Stimulated activated CD8-positive, alpha-beta memory T cell treated with anti-CD3 and anti-CD28 coated beads, Interleukin-15, amount 100 ng/mL, for 48 hours (primary cell): ENCODE data around the gene PTX3.

Experiments used
- DNase-seq, 2 donors: peaks; one replicate each; pipeline ENCODE4 v3.0.0-alpha.2; 2020; ENCODE audit warnings: low read depth in 2 of 2

The PTX3 gene

GRCh38 chr3:157423337-157423736 is 13.3 kb upstream of the PTX3 start:
- no peak for DNase-seq

- no peak for DNase-seq
Observed at GRCh38 chr3:157427901-157428300, 8.7 kb upstream of the PTX3 start.

GRCh38 chr3:157428853-157429252 is 7.8 kb upstream of the PTX3 start:
- no peak for DNase-seq

- no peak for DNase-seq
Observed at GRCh38 chr3:157429708-157430107, 6.9 kb upstream of the PTX3 start.

GRCh38 chr3:157438194-157438730 is 1.6 kb downstream of the PTX3 start:
- no peak for DNase-seq

GRCh38 chr3:157441102-157441624 is 4.5 kb downstream of the PTX3 start:
- DNase-seq = no peak

- no peak for DNase-seq
Observed at GRCh38 chr3:157442729-157443128, 6.1 kb downstream of the PTX3 start.

- DNase-seq = no peak
Observed at GRCh38 chr3:157443905-157444796, 7.5 kb downstream of the PTX3 start.

- no peak for DNase-seq
Observed at GRCh38 chr3:157444797-157445184, 8.1 kb downstream of the PTX3 start.

GRCh38 chr3:157445857-157446256 is 9.2 kb downstream of the PTX3 start:
- DNase-seq = no peak

GRCh38 chr3:157447026-157447694 is 10.5 kb downstream of the PTX3 start:
- no peak for DNase-seq

- no peak for DNase-seq
Observed at GRCh38 chr3:157452097-157452496, 15.4 kb downstream of the PTX3 start.

GRCh38 chr3:157453824-157454223 is 17.2 kb downstream of the PTX3 start:
- DNase-seq = no peak

GRCh38 chr3:157459706-157460105 is 23.1 kb downstream of the PTX3 start:
- no peak for DNase-seq

- no peak for DNase-seq
Observed at GRCh38 chr3:157460253-157460652, 23.6 kb downstream of the PTX3 start.

- DNase-seq = no peak
Observed at GRCh38 chr3:157463816-157464215, 27.2 kb downstream of the PTX3 start.

GRCh38 chr3:157464321-157464720 is 27.7 kb downstream of the PTX3 start:
- no peak for DNase-seq

- DNase-seq = no peak
Observed at GRCh38 chr3:157465741-157466140, 29.1 kb downstream of the PTX3 start.

- DNase-seq = no peak
Observed at GRCh38 chr3:157467200-157467599, 30.6 kb downstream of the PTX3 start.

- DNase-seq = no peak
Observed at GRCh38 chr3:157469561-157470294, 33.1 kb downstream of the PTX3 start.

GRCh38 chr3:157471064-157471463 is 34.4 kb downstream of the PTX3 start:
- no peak for DNase-seq

- DNase-seq = no peak
Observed at GRCh38 chr3:157472648-157473047, 36.0 kb downstream of the PTX3 start.
